D721Med (cell line): ENCODE results near the gene ZBED1.

Experiments
- DNase-seq: peaks from one replicate; pipeline ENCODE4 v3.0.0; 2011; ENCODE audit warnings: low spot score; ENCODE audit not compliant: insufficient read length
- FAIRE-seq: peaks from 2 replicates; lab custom pipeline; 2011; peaks lifted over from hg19 to GRCh38; lab: Jason Lieb, UNC
- TF ChIP-seq, protein P1 (sequence below): IDR thresholded peaks from 2 replicates; pipeline ENCODE4 v1.5.1; 2012; ENCODE audit warnings: mild to moderate bottlenecking, control low read depth; ENCODE audit not compliant: insufficient read depth; ENCODE audit errors: missing control alignments

ZBED1 gene

GRCh38 chrX:2517055-2517454 is 16.3 kb upstream of the ZBED1 start:
- FAIRE-seq, result no peak
- TF ChIP-seq, protein P1, sequence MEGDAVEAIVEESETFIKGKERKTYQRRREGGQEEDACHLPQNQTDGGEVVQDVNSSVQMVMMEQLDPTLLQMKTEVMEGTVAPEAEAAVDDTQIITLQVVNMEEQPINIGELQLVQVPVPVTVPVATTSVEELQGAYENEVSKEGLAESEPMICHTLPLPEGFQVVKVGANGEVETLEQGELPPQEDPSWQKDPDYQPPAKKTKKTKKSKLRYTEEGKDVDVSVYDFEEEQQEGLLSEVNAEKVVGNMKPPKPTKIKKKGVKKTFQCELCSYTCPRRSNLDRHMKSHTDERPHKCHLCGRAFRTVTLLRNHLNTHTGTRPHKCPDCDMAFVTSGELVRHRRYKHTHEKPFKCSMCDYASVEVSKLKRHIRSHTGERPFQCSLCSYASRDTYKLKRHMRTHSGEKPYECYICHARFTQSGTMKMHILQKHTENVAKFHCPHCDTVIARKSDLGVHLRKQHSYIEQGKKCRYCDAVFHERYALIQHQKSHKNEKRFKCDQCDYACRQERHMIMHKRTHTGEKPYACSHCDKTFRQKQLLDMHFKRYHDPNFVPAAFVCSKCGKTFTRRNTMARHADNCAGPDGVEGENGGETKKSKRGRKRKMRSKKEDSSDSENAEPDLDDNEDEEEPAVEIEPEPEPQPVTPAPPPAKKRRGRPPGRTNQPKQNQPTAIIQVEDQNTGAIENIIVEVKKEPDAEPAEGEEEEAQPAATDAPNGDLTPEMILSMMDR, result no peak
- DNase-seq, result no peak

- no peak for DNase-seq
- FAIRE-seq, result no peak
- TF ChIP-seq, protein P1, result no peak
These were observed 15.8 kb upstream of the ZBED1 start for GRCh38 chrX:2516623-2517022.

DNA sequence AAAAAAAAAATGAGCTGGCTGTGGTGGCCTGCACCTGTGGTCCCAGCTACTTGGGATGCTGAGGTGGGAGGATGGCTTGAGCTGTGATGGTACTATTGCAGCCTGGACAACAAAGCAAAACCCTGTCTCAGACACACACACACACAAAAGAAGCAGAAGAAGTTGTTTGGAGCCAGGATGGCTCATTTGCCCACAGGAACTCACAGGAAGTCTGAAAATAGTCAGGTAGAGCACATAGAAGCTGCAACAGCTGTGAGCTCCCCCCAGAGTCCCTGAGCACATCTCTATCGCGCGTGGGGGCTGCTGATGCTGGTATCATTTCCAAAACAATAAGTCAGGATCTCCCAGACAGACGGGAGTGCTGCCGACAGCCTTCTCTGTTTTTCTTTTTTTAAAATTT is 13.4 kb upstream of the ZBED1 start:
- DNase-seq, result no peak
- no peak for FAIRE-seq
- TF ChIP-seq, protein P1, result no peak

GRCh38 chrX:2513121-2513664 is 12.4 kb upstream of the ZBED1 start:
- TF ChIP-seq, protein P1, result no peak
- FAIRE-seq, result no peak

DNA sequence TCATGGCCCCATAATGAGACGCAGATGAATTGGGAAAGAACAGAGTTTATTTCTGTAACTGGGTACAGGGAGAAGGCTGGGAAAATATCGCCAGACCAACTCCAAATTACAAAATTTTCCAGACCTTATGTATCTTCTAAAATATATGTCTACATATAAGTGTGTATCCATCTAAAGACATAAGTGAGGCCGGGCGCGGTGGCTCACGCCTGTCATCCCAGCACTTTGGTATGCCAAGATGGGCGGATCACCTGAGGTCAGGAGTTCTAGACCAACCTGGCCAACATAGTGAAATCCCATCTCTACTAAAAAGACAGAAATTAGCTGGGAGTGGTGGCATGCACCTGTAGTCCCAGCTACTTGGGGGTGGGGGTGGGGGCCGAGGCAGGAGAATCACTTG is 11.7 kb upstream of the ZBED1 start:
- no peak for DNase-seq
- TF ChIP-seq, protein P1, result no peak
- FAIRE-seq, result no peak

More at GRCh38 chrX:2513121-2513664, 12.4 kb upstream of the ZBED1 start:
- DNase-seq, result no peak

DNA sequence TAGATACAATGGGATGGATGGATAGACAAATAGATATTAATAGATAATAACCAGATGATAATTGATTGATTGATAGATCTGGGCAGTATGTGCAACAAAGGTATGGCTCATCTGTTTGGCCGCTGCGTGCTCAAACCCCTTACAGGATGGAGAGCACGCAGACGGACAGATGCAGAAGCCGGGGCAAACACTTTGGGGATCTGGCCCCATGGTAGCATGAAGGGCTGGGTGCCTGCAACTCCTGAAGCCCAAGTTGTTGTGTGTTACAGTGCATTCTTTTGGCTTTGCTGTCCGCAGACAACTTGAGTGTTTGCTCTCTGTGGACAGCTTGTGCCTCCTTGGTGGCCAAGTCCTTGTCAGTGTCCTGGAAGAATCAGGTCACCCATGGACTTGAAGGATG is 10.6 kb upstream of the ZBED1 start:
- TF ChIP-seq, protein P1, result no peak
- DNase-seq, result no peak
- no peak for FAIRE-seq

GRCh38 chrX:2508648-2509335 is 8.0 kb upstream of the ZBED1 start:
- FAIRE-seq, result no peak
- TF ChIP-seq, protein P1, result no peak
- DNase-seq, result no peak
